OCI-LY7 (cell line): ENCODE results near the gene KIRREL3.

Experiments used
- EZH2phosphoT487 ChIP-seq: fragments of 200-600 bp; sonication (generic); IDR thresholded peaks from 2 replicates; pipeline ENCODE4 v1.6.1; 2018; ENCODE audit warnings: low read depth, borderline replicate concordance, mild to moderate bottlenecking, mixed run types, antibody characterized with exemption, low read length, moderate library complexity, mixed read lengths
- TF ChIP-seq, protein P1 (sequence below): fragments of 200-600 bp; sonication (generic); conservative IDR thresholded peaks from 2 replicates; pipeline ENCODE4 v1.5.1; 2014; ENCODE audit warnings: mild to moderate bottlenecking, antibody characterized with exemption, low read length, moderate library complexity, mixed read lengths

DNA sequence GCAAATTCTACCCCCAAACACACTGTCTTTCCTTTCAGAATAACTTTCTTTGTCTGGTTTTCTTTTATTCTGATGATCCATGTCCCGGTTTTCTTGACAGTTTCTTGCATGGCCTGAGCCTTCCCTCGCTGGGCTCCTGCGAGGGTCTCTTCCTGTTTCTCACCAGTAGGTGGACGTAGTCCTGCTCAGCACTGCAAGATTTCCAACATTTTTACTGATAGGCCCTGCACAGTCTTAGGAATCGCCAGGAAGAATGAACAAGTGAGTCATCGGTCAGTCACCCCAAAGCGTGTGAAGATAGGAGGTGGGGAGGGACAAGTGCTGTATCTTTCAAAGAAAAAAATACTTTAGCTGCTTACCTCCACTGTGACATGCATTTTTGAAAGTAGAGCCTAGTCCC lies 16.9 kb upstream of the KIRREL3 start:
- TF ChIP-seq, protein P1, sequence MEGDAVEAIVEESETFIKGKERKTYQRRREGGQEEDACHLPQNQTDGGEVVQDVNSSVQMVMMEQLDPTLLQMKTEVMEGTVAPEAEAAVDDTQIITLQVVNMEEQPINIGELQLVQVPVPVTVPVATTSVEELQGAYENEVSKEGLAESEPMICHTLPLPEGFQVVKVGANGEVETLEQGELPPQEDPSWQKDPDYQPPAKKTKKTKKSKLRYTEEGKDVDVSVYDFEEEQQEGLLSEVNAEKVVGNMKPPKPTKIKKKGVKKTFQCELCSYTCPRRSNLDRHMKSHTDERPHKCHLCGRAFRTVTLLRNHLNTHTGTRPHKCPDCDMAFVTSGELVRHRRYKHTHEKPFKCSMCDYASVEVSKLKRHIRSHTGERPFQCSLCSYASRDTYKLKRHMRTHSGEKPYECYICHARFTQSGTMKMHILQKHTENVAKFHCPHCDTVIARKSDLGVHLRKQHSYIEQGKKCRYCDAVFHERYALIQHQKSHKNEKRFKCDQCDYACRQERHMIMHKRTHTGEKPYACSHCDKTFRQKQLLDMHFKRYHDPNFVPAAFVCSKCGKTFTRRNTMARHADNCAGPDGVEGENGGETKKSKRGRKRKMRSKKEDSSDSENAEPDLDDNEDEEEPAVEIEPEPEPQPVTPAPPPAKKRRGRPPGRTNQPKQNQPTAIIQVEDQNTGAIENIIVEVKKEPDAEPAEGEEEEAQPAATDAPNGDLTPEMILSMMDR = no peak
- TF ChIP-seq EZH2phosphoT487 = no peak
